Muscle of leg (tissue), 16 donors: Measurements from ENCODE around the gene COL26A1. TPM values are rescaled to one million over a fixed set of nuclear protein-coding genes. Genes with fewer than 3 reads are reported as not detected.
A peak's percentile ranks its signal among the peaks of the same experiment; 100 is the strongest.

Experiments used
- DNase-seq: peaks from one replicate; pipeline ENCODE4 v3.0.0; 2013
- H3K27ac ChIP-seq: one replicate; pipeline ENCODE4 v1.5.1; 2013; ENCODE audit warnings: mild to moderate bottlenecking, low read length, control low read depth
- H3K27me3 ChIP-seq: one replicate; pipeline ENCODE4 v1.6.1; 2013; ENCODE audit warnings: low read length; ENCODE audit not compliant: control insufficient read depth, insufficient read depth
- H3K36me3 ChIP-seq: one replicate; pipeline ENCODE4 v1.6.1; 2013; ENCODE audit warnings: low read length; ENCODE audit not compliant: control insufficient read depth, insufficient read depth
- H3K4me1 ChIP-seq: one replicate; pipeline ENCODE4 v1.6.1; 2013; ENCODE audit warnings: low read length; ENCODE audit not compliant: control insufficient read depth, insufficient read depth
- H3K4me3 ChIP-seq: one replicate; pipeline ENCODE4 v1.5.1; 2013; ENCODE audit warnings: low read length, control low read depth
- H3K9me3 ChIP-seq: replicated peaks from 2 replicates; pipeline ENCODE4 v1.6.1; 2013; ENCODE audit warnings: low read depth, low read length; ENCODE audit not compliant: control insufficient read depth
- WGBS: methylation state at CpG from one replicate; pipeline ENCODE4 v1.1.5; 2013; ENCODE audit warnings: missing lambda C conversion rate; ENCODE audit not compliant: insufficient coverage; 5-methylcytosine and 5-hydroxymethylcytosine counted together
- long read RNA-seq, 11 donors: transcript quantifications; one replicate each; lab custom pipeline, GENCODE V29; 2026
- polyA plus RNA-seq, 8 donors: library from polyadenylated mRNA; unstranded; fragments of 120-200 nt; gene quantifications; one replicate each; pipeline versions ENCODE4 v1.2.1 to v1.2.3, GENCODE V29; 2013; ENCODE audit warnings: inconsistent platforms in 1 of 8, low replicate concordance in 1 of 8; ENCODE audit not compliant: insufficient read length in 8 of 8, insufficient read depth in 1 of 8
- total RNA-seq: library from RNA; stranded (reverse); fragments of 120-200 nt; gene quantifications from one replicate; pipeline ENCODE4 v1.2.4, GENCODE V29; 2013

Gene COL26A1
- total RNA-seq (1.2 TPM), polyA plus RNA-seq (1 to 10 TPM in 7 of 8 donors, under 1 TPM in 1; 0.84 to 5.3 (median 3.5) TPM)
- long read RNA-seq, donor 1: 0 reads
- long read RNA-seq, donor 2: 0 reads
- long read RNA-seq, donor 3: 0 reads
- long read RNA-seq, donor 4: 0 reads
- long read RNA-seq, donor 5, partial matches to known transcripts: 9 of 12 reads
- long read RNA-seq, donor 5, other reads (novel, unspliced or antisense): 0 of 12 reads
- long read RNA-seq, donor 6, partial matches to known transcripts: 0 of 3 reads
- long read RNA-seq, donor 6, other reads (novel, unspliced or antisense): 0 of 3 reads
- long read RNA-seq, donor 7: 0 reads
- long read RNA-seq, donor 8: 0 reads
- long read RNA-seq, donor 9, partial matches to known transcripts: 0 of 1 reads
- long read RNA-seq, donor 9, other reads (novel, unspliced or antisense): 0 of 1 reads
- long read RNA-seq, donor 10, partial matches to known transcripts: 0 of 1 reads
- long read RNA-seq, donor 10, other reads (novel, unspliced or antisense): 0 of 1 reads
- long read RNA-seq, donor 11: 0 reads

DNA sequence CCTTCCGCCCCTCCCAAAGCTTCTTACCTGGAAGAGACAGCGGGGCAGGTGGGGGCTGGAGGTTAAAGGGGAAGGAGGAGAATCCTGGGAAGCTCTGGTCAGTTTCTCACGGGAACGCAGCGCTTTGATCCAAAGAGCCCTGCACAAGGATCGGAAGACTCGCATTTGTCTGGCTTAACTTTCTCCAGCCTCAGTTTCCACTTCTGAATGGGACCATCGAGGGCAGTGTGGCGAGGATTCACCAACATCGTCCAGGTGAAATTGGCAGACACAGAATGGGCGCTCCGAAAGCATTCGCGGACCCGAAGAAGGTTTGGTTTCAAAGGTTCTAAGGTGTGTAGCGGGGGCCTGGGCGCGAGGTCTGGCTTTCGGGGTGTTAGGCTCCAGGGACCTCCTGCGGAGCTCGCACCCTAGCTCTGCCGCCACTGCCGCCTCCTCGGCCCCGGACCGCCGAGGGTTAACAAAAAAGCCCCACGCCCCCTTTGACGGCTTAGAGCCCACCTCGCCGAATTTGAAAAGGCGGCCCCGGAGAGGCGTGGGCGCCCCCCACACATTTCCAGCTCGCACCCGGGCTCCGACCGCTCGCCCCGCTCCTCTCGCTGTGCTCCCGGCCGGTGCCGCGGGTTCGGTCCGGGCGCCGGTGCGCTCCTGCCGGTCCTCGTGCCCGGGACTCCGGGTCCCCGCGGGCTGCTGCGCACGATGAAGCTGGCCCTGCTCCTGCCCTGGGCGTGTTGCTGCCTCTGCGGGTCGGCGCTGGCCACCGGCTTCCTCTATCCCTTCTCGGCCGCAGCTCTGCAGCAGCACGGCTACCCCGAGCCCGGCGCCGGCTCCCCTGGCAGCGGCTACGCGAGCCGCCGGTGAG, at the start of gene COL26A1:
Gene COL26A1, plus strand, starts transcription at position 542 of the 862 bp plus-strand sequence. Its CDS starts 158 bp downstream, at position 700.
- Histone ChIP-seq H3K4me3 (peak within 1 kb of the TSS; percentile 62), H3K36me3 (no peaks in the 10 kb centered on the region), H3K4me1 (peaks cover 5% of the 10 kb centered on the region), H3K27ac (no peak within 1 kb of the TSS), H3K27me3 (peaks cover 23% of the 10 kb centered on the region), H3K9me3 (no peaks in the 10 kb centered on the region)
- DNase-seq: peak; percentile 39
- WGBS: 3% methylated on average over 63 of the region's 76 CpGs

DNA sequence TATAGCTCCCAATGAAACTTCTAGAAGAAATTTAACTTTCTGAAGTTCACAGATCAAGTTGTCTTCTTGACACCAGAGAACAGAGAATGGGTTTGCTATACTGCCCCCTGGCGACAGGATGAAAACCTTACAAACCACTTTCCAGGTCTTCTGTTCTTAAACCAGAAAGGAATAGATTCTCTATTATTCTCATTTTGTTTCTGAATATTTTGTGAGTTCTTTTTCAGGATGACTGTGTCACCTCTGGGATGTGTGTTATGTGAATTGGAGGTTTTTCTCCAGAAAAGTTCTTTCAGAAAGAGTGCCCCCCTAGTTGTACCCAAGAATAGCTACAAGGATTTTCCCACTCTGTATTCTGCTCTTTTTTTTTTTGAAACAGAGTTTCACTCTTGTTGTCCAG, 47.3 kb upstream of the COL26A1 start:
- Histone ChIP-seq H3K4me1 (no peaks in the 10 kb centered on the region), H3K4me3 (no peak overlapping the region), H3K36me3 (peaks cover 28% of the 10 kb centered on the region), H3K27me3 (no peaks in the 10 kb centered on the region), H3K27ac (no peak overlapping the region), H3K9me3 (peaks cover 6% of the 10 kb centered on the region)
- WGBS: no CpG with 5 or more reads among the region's 1 CpG
- no peak for DNase-seq

DNA sequence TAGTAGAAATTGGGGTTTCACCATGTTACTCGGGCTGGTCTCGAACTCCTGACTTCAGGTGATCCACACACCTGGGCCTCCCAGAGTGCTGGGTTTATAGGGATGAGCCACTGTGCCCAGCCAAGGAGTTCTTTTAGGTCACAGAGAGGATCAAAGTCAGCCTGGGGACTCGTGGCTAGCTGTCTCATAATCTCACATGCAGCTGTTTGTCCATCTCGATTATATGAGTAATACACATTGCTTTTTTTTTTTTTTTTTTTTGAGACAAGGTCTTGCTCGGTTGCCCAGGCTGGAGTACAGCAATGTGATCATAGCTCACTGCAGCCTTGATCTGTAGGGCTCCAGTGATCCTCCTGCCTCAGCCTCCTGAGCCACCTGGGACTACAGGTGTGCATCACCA, 43.3 kb upstream of the COL26A1 start:
- 77% methylated on average over 3 of the region's 5 CpGs for WGBS
- Histone ChIP-seq H3K4me3 (no peak overlapping the region), H3K36me3 (peaks cover 28% of the 10 kb centered on the region), H3K9me3 (no peaks in the 10 kb centered on the region), H3K27ac (no peak overlapping the region), H3K27me3 (no peaks in the 10 kb centered on the region), H3K4me1 (peaks cover 13% of the 10 kb centered on the region)
- DNase-seq: no peak

DNA sequence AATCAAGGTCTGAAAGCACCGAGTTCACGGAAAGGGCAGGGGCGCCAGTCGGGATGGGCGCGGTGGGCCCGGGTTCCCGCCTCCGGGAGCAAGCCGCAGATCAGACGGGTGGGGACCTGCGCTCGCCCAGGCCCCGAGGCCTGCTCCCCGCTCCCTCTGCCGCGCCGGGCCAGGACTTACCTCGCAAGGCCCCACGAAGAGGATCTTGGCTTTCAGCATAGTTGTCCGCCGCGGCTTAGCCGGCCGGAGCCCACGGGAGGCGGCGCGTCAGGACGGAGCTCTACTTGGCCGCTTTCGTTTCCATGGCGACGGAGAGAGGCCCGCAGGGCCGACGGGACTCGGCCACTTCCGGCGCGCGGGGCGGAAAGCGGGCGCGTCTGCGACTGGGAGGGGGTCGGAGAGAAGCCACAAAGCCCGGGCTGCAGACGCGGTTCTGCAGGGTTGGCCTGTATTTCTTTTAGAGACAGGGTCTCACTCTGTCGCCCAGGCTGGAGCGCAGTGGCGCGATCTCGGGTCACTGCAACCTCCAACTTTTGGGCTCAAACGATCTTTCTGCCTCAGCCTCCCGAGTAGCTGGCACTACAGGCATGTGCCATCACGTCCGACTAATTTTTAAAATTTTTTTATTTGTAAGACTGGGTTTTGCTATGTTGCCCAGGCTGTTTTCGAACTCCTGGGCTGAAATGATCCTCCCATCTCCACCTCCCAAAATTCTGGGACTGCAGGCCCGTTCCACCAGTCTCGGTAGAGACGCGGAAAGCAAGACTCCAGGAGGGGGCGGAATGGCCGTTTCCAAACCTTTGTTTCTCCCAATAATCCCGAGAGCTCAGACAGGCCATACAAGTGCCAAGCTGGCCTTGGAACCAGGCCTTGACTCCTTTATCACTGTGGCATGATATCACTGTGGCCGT, 40.9 kb upstream of the COL26A1 start, which contains the start of gene IFT22:
Gene IFT22, minus strand, starts transcription at position 322 of the 911 bp plus-strand sequence. Its CDS starts 103 bp downstream, at position 219.
- Histone ChIP-seq H3K9me3 (no peaks in the 10 kb centered on the region), H3K4me3 (peak within 1 kb of the TSS; percentile 88), H3K27ac (peak within 1 kb of the TSS; percentile 87), H3K36me3 (peaks cover 21% of the 10 kb centered on the region), H3K27me3 (no peaks in the 10 kb centered on the region), H3K4me1 (peaks cover 13% of the 10 kb centered on the region)
- peak; percentile 98 for DNase-seq
- WGBS: under 1% methylated on average over 64 of the region's 69 CpGs

DNA sequence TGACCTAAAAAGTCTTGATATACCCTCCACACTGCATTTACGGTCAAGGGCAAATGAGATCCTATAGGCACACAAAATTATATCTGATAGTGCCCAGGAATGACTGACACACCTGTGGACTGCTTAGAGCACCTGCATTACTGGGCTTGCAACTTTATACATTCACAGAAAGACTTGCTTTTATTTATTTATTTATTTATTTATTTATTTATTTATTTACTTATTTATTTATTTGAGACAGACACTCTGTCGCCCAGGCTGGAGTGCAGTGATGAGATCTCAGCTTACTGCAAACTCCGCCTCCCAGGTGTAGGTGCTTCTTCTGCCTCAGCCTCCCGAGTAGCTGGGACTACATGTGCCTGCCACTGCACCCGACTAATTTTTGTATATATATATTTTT, 34.5 kb upstream of the COL26A1 start:
- H3K36me3 ChIP-seq: no peaks in the 10 kb centered on the region
- DNase-seq: no peak
- no peak overlapping the region for H3K4me3 ChIP-seq
- H3K9me3 ChIP-seq: no peaks in the 10 kb centered on the region
- peaks cover 7% of the 10 kb centered on the region for H3K4me1 ChIP-seq
- no CpG with 5 or more reads among the region's 5 CpGs for WGBS
- no peak overlapping the region for H3K27ac ChIP-seq
- peaks cover 2% of the 10 kb centered on the region for H3K27me3 ChIP-seq

DNA sequence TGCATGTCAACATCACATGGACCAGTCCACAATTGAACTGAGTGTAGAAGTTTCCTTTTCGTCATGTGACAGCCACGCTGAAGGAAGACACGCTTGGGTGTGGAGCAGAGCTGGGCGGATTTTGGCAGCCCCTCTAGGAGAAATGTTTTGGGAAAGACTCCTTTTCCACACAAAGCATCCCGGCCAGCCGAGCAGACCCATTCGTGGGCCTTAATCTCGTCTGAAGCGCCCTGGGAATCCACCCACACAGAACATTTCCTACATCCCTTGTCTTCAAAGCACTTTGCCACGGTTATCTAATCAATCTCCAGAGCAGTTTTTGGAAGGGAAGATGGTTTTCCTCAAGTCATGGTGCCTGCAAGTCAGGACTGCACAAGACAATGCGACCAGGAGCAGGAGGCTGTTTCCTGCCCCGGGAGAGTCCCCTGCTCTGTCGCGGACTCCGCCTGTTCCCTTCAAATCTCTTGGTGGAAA, 32.6 kb upstream of the COL26A1 start:
- Histone ChIP-seq H3K27me3 (peaks cover 2% of the 10 kb centered on the region), H3K27ac (no peak overlapping the region), H3K36me3 (no peaks in the 10 kb centered on the region), H3K4me3 (no peak overlapping the region), H3K4me1 (peaks cover 7% of the 10 kb centered on the region), H3K9me3 (no peaks in the 10 kb centered on the region)
- DNase-seq: peak; percentile 20
- 0% methylated on average over 1 of the region's 15 CpGs for WGBS

DNA sequence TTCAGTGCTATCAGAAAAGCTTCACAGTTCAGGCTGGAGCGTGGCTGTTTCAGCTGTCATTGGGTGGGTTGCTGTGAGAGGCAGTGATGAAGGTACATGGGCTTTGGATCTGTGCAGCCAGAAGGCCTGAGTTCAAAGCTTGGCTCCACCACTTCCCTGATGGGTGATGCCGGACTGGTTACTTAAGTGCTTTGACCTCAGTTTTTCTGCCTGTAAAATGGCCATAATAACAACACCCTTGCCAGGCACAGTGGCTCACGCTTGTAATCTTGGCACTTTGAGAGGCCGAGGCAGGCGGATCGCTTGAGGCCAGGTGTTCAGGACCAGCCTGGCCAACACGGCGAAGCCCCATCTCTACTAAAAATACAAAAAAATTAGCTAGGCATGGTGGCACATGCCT, 30.6 kb upstream of the COL26A1 start:
- Histone ChIP-seq H3K27me3 (peaks cover 2% of the 10 kb centered on the region), H3K36me3 (no peaks in the 10 kb centered on the region), H3K4me3 (no peak overlapping the region), H3K4me1 (peaks cover 7% of the 10 kb centered on the region), H3K9me3 (no peaks in the 10 kb centered on the region), H3K27ac (no peak overlapping the region)
- WGBS: 89% methylated on average over 6 of the region's 8 CpGs
- DNase-seq: no peak

DNA sequence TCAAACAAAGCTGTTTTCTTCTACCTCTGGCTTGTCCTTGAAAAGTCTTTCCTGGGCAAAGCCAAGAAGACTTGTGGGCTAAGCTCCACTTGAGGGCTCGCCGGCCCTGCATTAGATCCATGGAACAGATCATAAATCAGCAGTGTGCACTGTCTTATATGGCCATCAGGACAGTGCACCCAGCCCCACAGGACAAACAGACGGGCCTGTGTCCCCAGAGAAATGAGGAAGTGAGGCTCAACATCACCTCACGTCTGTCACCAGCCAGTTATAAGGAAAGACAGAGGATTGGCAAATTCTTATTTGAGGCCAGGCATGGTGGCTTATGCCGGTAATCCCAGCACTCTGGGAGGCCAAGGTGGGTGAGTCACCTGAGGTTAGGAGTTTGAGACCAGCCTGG, 28.8 kb upstream of the COL26A1 start:
- H3K27ac ChIP-seq: no peak overlapping the region
- H3K36me3 ChIP-seq: no peaks in the 10 kb centered on the region
- H3K4me1 ChIP-seq: peaks cover 7% of the 10 kb centered on the region
- no peak for DNase-seq
- WGBS: 62% methylated on average over 3 of the region's 5 CpGs
- H3K9me3 ChIP-seq: no peaks in the 10 kb centered on the region
- no peak overlapping the region for H3K4me3 ChIP-seq
- peaks cover 2% of the 10 kb centered on the region for H3K27me3 ChIP-seq

DNA sequence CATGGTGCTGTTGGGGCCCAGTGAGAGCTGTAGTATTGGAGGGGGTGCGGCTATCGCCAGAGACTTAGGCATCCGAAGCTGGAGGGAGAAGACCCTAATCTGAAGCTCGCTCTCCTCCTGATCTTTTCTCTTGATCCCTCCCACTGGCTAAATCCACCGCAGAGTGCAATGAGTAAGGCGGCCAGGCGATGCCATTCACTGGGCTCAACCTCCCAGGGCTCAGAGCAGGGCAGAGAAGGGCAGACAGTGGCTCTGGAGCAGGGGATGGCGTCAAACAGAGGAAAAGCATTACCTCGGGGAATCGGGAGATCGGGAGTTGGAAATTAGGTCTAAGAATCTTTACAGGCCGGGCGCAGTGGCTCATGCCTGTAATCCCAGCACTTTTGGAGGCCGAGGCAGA, 22.3 kb upstream of the COL26A1 start:
- DNase-seq: no peak
- no peaks in the 10 kb centered on the region for H3K9me3 ChIP-seq
- no peaks in the 10 kb centered on the region for H3K36me3 ChIP-seq
- H3K4me3 ChIP-seq: no peak overlapping the region
- H3K4me1 ChIP-seq: no peaks in the 10 kb centered on the region
- H3K27me3 ChIP-seq: no peaks in the 10 kb centered on the region
- 83% methylated on average over 10 of the region's 14 CpGs for WGBS
- H3K27ac ChIP-seq: no peak overlapping the region
